Measurements from ENCODE around the gene TAOK2. TPM values are rescaled to one million over a fixed set of nuclear protein-coding genes. Genes with fewer than 3 reads are reported as not detected.
A peak's percentile ranks its signal among the peaks of the same experiment; 100 is the strongest.

TAOK2 gene
- total and polyA plus RNA-seq, 2 of the 13 experiments (the other 11 are each of a cell fraction or from before 2014, with no cell fraction given): 17.4 to 43.2 TPM

DNA sequence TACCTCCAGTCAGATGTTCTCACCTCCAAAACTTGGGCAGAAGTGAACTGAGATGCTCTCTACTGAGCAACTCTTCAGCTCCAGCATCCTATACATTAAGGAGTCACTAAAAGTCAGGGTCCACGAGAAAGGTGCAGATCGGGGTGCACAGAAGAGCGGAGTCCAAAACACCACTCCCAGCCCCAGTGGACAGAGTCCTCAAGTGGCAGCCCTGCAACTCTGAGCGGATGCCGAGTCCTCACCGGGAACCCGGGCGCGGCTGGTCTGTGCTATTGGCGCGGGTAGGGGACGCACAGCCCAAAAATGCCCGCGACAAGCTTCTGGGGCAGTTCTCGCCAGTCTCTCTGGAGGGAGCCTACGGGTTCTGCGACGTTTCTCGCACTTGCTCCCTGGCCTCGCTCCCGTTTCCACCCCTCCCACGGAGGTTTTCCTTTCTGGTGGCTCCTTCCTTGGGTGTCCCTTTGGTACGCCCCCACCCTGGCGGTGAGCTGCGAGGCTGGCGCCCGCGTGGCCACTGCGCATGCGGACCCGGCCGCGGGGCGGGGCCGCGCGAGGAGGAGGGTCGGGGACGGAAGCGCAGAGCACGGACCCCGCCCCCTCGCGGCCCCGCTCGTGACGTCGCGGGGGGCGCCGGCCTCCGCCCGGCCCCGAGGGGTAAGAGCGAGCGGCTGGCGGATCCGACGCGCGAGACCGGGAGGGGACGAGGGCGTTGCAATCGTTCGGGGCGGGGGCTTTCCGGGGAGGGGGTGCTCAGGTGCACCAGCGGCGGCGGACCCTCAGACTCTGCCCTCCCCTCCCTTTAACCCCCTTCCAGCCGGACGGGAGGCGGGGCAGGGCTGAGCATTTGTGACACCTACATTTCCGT, 12.0 kb upstream of the TAOK2 start, which contains the start of gene TMEM219 (continued):
- TF ChIP-seq ZNF646 (CRISPR knock-in tag; IDR thresholded peaks at IDR 0.05) (no peak), ZNF576 (CRISPR knock-in tag; IDR thresholded peaks at IDR 0.05) (no peak), ARID4A (CRISPR knock-in tag; IDR thresholded peaks at IDR 0.05; ENCODE audit: borderline replicate concordance) (peak; percentile 70; the same call in 1 of the 2 replicates), ZNF549 (CRISPR knock-in tag; IDR thresholded peaks at IDR 0.05) (no peak), ZNF3 (CRISPR knock-in tag; IDR thresholded peaks at IDR 0.05) (no peak), ZNF784 (CRISPR knock-in tag; IDR thresholded peaks at IDR 0.05; ENCODE audit: borderline replicate concordance) (peak; percentile 77), ZBTB2 (CRISPR knock-in tag; IDR thresholded peaks at IDR 0.05; ENCODE audit: low read depth) (no peak; the same call in 1 of the 2 replicates), TOPORS (CRISPR knock-in tag; IDR thresholded peaks at IDR 0.05) (peak; percentile 55; the same call in 1 of the 2 replicates), MEIS2 (CRISPR knock-in tag; IDR thresholded peaks at IDR 0.05) (no peak)
- TF ChIP-seq, protein P1, sequence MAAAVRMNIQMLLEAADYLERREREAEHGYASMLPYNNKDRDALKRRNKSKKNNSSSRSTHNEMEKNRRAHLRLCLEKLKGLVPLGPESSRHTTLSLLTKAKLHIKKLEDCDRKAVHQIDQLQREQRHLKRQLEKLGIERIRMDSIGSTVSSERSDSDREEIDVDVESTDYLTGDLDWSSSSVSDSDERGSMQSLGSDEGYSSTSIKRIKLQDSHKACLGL (CRISPR knock-in tag; IDR thresholded peaks at IDR 0.05): no peak
- TF ChIP-seq, protein P2, sequence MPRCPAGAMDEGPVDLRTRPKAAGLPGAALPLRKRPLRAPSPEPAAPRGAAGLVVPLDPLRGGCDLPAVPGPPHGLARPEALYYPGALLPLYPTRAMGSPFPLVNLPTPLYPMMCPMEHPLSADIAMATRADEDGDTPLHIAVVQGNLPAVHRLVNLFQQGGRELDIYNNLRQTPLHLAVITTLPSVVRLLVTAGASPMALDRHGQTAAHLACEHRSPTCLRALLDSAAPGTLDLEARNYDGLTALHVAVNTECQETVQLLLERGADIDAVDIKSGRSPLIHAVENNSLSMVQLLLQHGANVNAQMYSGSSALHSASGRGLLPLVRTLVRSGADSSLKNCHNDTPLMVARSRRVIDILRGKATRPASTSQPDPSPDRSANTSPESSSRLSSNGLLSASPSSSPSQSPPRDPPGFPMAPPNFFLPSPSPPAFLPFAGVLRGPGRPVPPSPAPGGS (CRISPR knock-in tag; IDR thresholded peaks at IDR 0.05): no peak; the same call in 1 of the 2 replicates

All from HepG2 (cell line).